Measurements from ENCODE around the gene ARIH2. TPM values are rescaled to one million over a fixed set of nuclear protein-coding genes. Genes with fewer than 3 reads are reported as not detected.

ARIH2 gene
- total and polyA plus RNA-seq, 9 of the 15 experiments (the other 6 are each of a cell fraction or from before 2014, with no cell fraction given), result 27.0 to 120 (median 108) TPM

- TF ChIP-seq REST (IDR thresholded peaks at IDR 0.05; ENCODE audit: borderline replicate concordance), result peak; percentile 75
- 0 out of 2 replicates have a peak, but pooled peaks have one; percentile 35 for TF ChIP-seq REST (CRISPR knock-in tag; IDR thresholded peaks at IDR 0.05; ENCODE audit: low read depth)
- no peak for TF ChIP-seq KLF6 (CRISPR knock-in tag; IDR thresholded peaks at IDR 0.05; ENCODE audit: borderline replicate concordance)
- TF ChIP-seq ARNT (IDR thresholded peaks at IDR 0.05), result 0 out of 4 replicates have a peak, but pooled peaks of 1 of the 2 experiments have one; percentile 52
- TF ChIP-seq NONO (IDR thresholded peaks at IDR 0.05; ENCODE audit: low read depth in 2 of 2, low read length in 1 of 2), result peak in 1 of 2 experiments; percentile 57; a peak in 1 of 4 replicates
- TF ChIP-seq DLX4 (CRISPR knock-in tag; IDR thresholded peaks at IDR 0.05), result no peak
- no peak for TF ChIP-seq ID3 (CRISPR knock-in tag; IDR thresholded peaks at IDR 0.05)
- peak; percentile 60 for TF ChIP-seq ID3 (tag; IDR thresholded peaks at IDR 0.05)
- TF ChIP-seq ZNF212 (CRISPR knock-in tag; IDR thresholded peaks at IDR 0.05), result no peak
- peak; percentile 63; the same call in 1 of the 2 replicates for TF ChIP-seq ATF7 (IDR thresholded peaks at IDR 0.05)
- TF ChIP-seq ZNF24 (IDR thresholded peaks at IDR 0.05), result no peak
- no peak for TF ChIP-seq TFAM (CRISPR knock-in tag; conservative IDR thresholded peaks at IDR 0.05)
- no peak for TF ChIP-seq MED1 (CRISPR knock-in tag; IDR thresholded peaks at IDR 0.05; ENCODE audit: borderline replicate concordance)
- peak; percentile 35; the same call in 1 of the 2 replicates for TF ChIP-seq ZBTB33 (CRISPR knock-in tag; IDR thresholded peaks at IDR 0.05)
- no peak for TF ChIP-seq ZNF707 (CRISPR knock-in tag; conservative IDR thresholded peaks at IDR 0.05)
- TF ChIP-seq ZNF586 (CRISPR knock-in tag; conservative IDR thresholded peaks at IDR 0.05), result no peak
- TF ChIP-seq SIX5 (IDR thresholded peaks at IDR 0.05; ENCODE audit: borderline replicate concordance in 1 of 2, insufficient read depth in 1 of 2, low read depth in 1 of 2, low read length in 2 of 2), result no peak
These were observed 88.6 kb downstream of the ARIH2 start, which contains the start of gene WDR6 (continued) for GRCh38 chr3:49007068-49007770.
